H1 (cell line): Measurements from ENCODE around the gene PLCB4. TPM values are rescaled to one million over a fixed set of nuclear protein-coding genes. Genes with fewer than 3 reads are reported as not detected.

ENCODE experiments used
- ASH2L ChIP-seq: fragments of 200-600, 300-600 bp; sonication (generic); IDR thresholded peaks from one replicate; pipeline ENCODE4 v1.7.1; 2017; ENCODE audit warnings: low read length
- ATF3 ChIP-seq: IDR thresholded peaks from 2 replicates; pipeline ENCODE4 v1.6.1; 2011; ENCODE audit warnings: low read depth, mild to moderate bottlenecking, low read length; ENCODE audit not compliant: insufficient read depth
- CBX8 ChIP-seq: fragments of 300-800, 300-1000 bp; sonication (generic); IDR thresholded peaks from 2 replicates; pipeline ENCODE4 v1.7.1; 2016; ENCODE audit warnings: low read depth, low read length, borderline replicate concordance
- E2F6 ChIP-seq: IDR thresholded peaks from 2 replicates; pipeline ENCODE4 v1.6.1; 2012; ENCODE audit warnings: inconsistent platforms
- NRF1 ChIP-seq: IDR thresholded peaks from 2 replicates; pipeline ENCODE4 v1.6.1; 2011; ENCODE audit warnings: mild to moderate bottlenecking, low read depth, low read length, improper control_type of control experiment
- POLR2A ChIP-seq, 2 experiments: IDR thresholded peaks; 1 replicate in 1 of 2; 2 replicates in 1 of 2; pipeline ENCODE4 v1.6.1; 2011; ENCODE audit warnings: low read depth in 2 of 2, low read length in 2 of 2, mild to moderate bottlenecking in 2 of 2; ENCODE audit errors: control extremely low read depth in 1 of 2
- SIN3A ChIP-seq, 2 experiments: IDR thresholded peaks in 1 of 2; conservative IDR thresholded peaks in 1 of 2; 2 replicates each; pipeline ENCODE4 v1.6.1; 2011 to 2012; ENCODE audit warnings: low read length in 2 of 2, improper control_type of control experiment in 1 of 2, low read depth in 1 of 2, mild to moderate bottlenecking in 1 of 2
- SP1 ChIP-seq: IDR thresholded peaks from 2 replicates; pipeline ENCODE4 v1.6.1; 2011; ENCODE audit warnings: low read depth, low read length
- SP2 ChIP-seq: IDR thresholded peaks from 2 replicates; pipeline ENCODE4 v1.6.1; 2012; ENCODE audit warnings: mild to moderate bottlenecking, low read length, inconsistent platforms
- TEAD4 ChIP-seq: IDR thresholded peaks from 2 replicates; pipeline ENCODE4 v1.6.1; 2012; ENCODE audit warnings: low read depth, low read length, inconsistent platforms, mixed read lengths
- polyA plus RNA-seq, 7 experiments: library from polyadenylated mRNA; depleted of rRNA in 3 of 7; stranded (reverse) in 5 of 7; unstranded in 2 of 7; fragments of >200 nt in 5 of 7; fragments of 200-250 nt in 2 of 7; gene quantifications; 1 replicate in 5 of 7; 2 replicates in 1 of 7; 4 replicates in 1 of 7; pipeline versions ENCODE4 v1.2.1 to v1.2.3, GENCODE V29; 2011 to 2013; ENCODE audit warnings: missing spikeins in 2 of 7, mixed read lengths in 2 of 7
- total RNA-seq: library from RNA; stranded (reverse); fragmentation: NEBNext Ultra II Directional; extraction: Animal tissue kit (Norgen Biotek cat#: 25700); gene quantifications from 2 replicates; pipeline ENCODE4 v1.2.1, GENCODE V29; 2021
- TF ChIP-seq, protein P1 (sequence below): fragments of 300-600 bp; sonication (generic); IDR thresholded peaks from 2 replicates; pipeline ENCODE4 v1.7.1; 2012; ENCODE audit warnings: low read length, moderate library complexity, mild to moderate bottlenecking, inconsistent platforms; ENCODE audit not compliant: insufficient replicate concordance

Gene PLCB4
- total and polyA plus RNA-seq, 2 of the 8 experiments (the other 6 are each of a cell fraction or from before 2014, with no cell fraction given) = 3.2 to 14.1 TPM

DNA sequence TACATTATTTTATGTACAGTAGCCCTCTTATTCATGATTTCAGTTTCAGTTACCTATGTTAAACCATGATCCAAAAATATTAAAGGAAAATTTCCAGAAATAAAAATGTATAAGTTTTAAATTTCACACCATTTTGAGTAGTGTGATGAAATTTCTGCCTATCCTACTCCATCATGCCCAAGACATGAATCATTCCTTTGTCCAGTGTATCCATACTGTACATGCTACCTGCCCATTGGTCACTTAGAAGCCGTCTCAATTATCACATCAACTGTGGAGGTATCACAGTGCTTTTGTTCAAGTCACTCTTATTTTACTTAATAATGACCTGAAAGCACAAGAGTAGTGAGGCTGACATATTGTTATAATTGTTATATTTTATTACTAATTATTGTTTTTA, 32.3 kb upstream of the PLCB4 start (continued):
- TF ChIP-seq, protein P1, sequence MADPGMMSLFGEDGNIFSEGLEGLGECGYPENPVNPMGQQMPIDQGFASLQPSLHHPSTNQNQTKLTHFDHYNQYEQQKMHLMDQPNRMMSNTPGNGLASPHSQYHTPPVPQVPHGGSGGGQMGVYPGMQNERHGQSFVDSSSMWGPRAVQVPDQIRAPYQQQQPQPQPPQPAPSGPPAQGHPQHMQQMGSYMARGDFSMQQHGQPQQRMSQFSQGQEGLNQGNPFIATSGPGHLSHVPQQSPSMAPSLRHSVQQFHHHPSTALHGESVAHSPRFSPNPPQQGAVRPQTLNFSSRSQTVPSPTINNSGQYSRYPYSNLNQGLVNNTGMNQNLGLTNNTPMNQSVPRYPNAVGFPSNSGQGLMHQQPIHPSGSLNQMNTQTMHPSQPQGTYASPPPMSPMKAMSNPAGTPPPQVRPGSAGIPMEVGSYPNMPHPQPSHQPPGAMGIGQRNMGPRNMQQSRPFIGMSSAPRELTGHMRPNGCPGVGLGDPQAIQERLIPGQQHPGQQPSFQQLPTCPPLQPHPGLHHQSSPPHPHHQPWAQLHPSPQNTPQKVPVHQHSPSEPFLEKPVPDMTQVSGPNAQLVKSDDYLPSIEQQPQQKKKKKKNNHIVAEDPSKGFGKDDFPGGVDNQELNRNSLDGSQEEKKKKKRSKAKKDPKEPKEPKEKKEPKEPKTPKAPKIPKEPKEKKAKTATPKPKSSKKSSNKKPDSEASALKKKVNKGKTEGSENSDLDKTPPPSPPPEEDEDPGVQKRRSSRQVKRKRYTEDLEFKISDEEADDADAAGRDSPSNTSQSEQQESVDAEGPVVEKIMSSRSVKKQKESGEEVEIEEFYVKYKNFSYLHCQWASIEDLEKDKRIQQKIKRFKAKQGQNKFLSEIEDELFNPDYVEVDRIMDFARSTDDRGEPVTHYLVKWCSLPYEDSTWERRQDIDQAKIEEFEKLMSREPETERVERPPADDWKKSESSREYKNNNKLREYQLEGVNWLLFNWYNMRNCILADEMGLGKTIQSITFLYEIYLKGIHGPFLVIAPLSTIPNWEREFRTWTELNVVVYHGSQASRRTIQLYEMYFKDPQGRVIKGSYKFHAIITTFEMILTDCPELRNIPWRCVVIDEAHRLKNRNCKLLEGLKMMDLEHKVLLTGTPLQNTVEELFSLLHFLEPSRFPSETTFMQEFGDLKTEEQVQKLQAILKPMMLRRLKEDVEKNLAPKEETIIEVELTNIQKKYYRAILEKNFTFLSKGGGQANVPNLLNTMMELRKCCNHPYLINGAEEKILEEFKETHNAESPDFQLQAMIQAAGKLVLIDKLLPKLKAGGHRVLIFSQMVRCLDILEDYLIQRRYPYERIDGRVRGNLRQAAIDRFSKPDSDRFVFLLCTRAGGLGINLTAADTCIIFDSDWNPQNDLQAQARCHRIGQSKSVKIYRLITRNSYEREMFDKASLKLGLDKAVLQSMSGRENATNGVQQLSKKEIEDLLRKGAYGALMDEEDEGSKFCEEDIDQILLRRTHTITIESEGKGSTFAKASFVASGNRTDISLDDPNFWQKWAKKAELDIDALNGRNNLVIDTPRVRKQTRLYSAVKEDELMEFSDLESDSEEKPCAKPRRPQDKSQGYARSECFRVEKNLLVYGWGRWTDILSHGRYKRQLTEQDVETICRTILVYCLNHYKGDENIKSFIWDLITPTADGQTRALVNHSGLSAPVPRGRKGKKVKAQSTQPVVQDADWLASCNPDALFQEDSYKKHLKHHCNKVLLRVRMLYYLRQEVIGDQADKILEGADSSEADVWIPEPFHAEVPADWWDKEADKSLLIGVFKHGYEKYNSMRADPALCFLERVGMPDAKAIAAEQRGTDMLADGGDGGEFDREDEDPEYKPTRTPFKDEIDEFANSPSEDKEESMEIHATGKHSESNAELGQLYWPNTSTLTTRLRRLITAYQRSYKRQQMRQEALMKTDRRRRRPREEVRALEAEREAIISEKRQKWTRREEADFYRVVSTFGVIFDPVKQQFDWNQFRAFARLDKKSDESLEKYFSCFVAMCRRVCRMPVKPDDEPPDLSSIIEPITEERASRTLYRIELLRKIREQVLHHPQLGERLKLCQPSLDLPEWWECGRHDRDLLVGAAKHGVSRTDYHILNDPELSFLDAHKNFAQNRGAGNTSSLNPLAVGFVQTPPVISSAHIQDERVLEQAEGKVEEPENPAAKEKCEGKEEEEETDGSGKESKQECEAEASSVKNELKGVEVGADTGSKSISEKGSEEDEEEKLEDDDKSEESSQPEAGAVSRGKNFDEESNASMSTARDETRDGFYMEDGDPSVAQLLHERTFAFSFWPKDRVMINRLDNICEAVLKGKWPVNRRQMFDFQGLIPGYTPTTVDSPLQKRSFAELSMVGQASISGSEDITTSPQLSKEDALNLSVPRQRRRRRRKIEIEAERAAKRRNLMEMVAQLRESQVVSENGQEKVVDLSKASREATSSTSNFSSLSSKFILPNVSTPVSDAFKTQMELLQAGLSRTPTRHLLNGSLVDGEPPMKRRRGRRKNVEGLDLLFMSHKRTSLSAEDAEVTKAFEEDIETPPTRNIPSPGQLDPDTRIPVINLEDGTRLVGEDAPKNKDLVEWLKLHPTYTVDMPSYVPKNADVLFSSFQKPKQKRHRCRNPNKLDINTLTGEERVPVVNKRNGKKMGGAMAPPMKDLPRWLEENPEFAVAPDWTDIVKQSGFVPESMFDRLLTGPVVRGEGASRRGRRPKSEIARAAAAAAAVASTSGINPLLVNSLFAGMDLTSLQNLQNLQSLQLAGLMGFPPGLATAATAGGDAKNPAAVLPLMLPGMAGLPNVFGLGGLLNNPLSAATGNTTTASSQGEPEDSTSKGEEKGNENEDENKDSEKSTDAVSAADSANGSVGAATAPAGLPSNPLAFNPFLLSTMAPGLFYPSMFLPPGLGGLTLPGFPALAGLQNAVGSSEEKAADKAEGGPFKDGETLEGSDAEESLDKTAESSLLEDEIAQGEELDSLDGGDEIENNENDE = no peak
- TF ChIP-seq NRF1 (no peak), SP1 (no peak), POLR2A (IDR thresholded peaks at IDR 0.05; ENCODE audit: control extremely low read depth in 1 of 2, low read depth in 2 of 2, low read length in 2 of 2) (no peak), E2F6 (no peak), ASH2L (no peak), CBX8 (no peak), ATF3 (no peak), TEAD4 (no peak), SP2 (no peak), SIN3A (conservative IDR thresholded peaks at IDR 0.05 in 1 of 2, IDR thresholded peaks at IDR 0.05 in 1 of 2; ENCODE audit: low read depth in 1 of 2, low read length in 2 of 2) (no peak)
